Measurements from ENCODE around the gene KRTAP10-12.
"Not testable (repeated sequence)": the region's sequence is repeated elsewhere in the genome, so short reads cannot be mapped to it uniquely, and the experiment has no call there.

KRTAP10-12 gene

GRCh38 chr21:44670642-44671432 is 26.1 kb upstream of the KRTAP10-12 start:
- no peak for DNase-seq (ENCODE audit: low read depth, low spot score)

GRCh38 chr21:44671911-44672310 is 25.1 kb upstream of the KRTAP10-12 start:
- DNase-seq (ENCODE audit: low read depth, low spot score) = no peak

DNA sequence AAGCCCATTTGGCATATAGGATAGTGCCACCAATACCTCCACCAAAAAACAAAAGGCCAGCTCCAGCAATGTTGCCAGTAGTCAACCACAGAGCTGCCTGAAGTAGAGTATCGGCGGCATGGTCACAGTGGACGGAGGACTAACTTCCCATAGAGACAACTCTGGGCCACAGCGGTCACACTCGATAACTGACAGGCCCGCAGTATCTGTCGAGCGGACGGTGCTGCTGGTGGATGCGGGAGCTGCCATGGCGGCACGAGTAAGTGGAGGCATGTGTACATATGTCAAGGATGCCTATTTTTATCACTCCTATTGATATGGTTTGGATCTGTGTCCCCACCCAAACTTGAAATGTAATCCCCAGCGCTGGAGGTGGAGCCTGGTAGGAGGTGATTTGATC is 19.1 kb upstream of the KRTAP10-12 start:
- DNase-seq (ENCODE audit: low read depth, low spot score) = no peak

- no peak for DNase-seq (ENCODE audit: low read depth, low spot score)
These were observed 15.8 kb upstream of the KRTAP10-12 start for GRCh38 chr21:44681152-44681551.

DNA sequence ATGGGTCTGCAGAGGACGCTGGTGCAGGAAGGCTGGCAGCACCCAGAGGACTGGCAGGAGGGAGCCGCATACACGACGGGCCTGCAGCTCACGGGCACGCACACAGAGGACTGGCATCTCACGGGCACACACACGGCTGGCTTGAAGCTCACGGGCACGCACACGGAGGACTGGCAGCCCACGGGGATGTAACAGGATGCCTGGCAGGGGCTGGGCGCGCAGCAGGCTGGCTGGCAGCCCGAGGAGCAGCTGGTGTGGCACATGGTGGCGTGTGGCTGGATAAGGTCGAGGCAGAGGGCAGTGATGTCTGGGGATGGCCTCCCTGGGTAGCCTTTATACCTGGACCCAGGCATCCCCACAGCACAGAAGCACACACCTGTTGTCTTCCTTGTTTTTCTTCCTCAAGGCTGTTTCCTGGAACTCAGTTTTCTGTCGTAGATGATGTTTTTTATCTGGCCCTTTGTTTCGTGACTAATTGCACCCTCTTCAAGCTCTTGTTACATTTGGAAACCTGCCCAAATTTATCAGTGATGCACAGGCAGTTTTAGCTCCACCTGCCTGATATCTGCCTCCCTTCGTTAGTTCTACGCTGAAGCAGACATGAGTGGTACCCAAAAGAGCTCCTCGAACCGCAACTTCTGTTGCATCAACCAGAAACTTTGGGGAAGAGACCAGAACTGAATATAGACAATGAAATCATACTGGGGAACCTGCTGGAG is 15.0 kb upstream of the KRTAP10-12 start, which contains the start of gene KRTAP12-1:
Gene KRTAP12-1, minus strand, starts transcription at position 303 of the 719 bp plus-strand sequence. Its CDS starts 40 bp downstream, at position 263.
- DNase-seq (ENCODE audit: low read depth, low spot score) = no peak

DNA sequence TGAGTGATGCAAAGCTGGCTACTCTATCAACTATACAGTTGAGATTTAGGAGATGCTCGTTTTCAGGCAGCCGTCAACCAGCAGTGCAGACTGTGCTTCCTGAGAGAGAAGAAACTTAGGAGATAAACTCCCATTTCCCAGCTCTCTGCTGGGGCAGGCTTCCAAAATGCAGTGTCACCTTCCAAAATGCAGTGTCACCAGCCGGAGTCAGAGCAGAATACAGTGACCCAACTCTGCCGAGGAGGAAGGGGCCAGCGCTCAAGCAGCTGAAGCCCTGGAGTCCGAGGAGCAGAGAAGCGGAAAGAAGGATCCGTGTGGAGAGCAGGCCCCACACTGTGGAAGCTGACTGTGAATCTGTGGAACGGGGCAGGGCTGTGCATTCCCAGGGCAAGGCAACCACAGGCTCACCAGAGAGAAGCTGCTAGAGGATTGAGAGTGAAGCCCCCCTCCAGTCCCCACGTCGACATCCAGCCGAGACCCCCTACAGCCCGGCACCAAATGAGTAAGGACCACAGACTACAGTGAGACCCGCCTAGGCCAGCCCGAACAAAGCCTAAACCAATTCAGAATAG is 14.3 kb upstream of the KRTAP10-12 start:
- DNase-seq (ENCODE audit: low read depth, low spot score) = no peak

DNA sequence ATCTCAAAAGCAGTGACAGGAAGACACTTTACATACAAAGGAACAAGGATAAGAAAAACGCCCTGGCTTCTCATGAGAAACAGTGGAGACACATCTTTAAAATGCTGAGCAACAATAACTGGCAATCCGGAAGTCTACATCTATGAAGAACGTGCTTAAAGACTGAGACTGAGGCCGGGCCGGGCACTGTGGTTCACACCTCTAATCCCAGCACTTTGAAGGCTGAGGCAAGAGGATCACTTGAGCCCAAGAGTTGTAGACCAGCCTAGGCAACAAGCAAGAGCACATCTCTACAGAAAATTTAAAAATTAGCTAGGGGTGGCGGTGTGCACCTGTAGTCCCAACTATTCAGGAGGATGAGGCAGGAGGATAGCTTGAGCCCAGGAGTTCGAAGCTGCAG is 12.9 kb upstream of the KRTAP10-12 start:
- no peak for DNase-seq (ENCODE audit: low read depth, low spot score)

DNA sequence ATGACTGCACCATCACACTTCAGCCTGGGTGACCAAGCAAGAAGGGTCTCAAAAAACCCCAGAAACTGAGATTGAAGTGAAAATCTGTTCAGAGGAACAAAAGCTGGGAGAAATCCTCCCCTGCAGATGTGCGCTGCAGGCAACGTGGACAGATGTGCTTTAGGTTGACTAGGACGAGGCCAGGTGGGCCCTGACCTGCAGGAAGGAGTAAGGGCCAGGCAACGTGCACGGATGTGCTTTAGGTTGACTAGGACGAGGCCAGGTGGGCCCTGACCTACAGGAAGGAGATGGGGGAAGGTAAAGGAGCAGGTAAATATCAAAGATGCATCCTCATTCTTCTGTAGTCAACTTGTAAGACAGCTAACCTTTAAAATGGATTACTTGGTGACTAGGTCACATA is 12.5 kb upstream of the KRTAP10-12 start:
- DNase-seq (ENCODE audit: low read depth, low spot score) = no peak

DNA sequence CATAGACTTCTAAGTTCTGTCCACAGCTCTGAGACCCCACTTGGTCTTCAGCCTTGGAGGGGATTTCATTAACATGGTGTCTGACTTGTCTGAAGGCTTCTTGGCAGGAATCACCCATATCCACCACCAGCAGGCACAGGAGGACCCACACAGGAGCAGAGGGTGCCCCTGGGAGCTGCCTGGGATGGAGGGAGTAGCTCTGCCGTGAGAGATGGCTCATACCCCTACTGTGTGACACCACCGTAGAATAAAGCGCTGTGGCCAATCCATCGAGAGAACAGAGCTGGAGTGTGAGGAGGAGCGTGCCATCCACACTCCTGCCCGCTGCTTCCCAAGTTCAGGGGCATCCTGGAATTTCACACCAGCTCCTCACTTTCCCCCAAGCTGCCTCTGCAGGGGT is 11.9 kb upstream of the KRTAP10-12 start:
- DNase-seq (ENCODE audit: low read depth, low spot score) = not testable (repeated sequence)

DNA sequence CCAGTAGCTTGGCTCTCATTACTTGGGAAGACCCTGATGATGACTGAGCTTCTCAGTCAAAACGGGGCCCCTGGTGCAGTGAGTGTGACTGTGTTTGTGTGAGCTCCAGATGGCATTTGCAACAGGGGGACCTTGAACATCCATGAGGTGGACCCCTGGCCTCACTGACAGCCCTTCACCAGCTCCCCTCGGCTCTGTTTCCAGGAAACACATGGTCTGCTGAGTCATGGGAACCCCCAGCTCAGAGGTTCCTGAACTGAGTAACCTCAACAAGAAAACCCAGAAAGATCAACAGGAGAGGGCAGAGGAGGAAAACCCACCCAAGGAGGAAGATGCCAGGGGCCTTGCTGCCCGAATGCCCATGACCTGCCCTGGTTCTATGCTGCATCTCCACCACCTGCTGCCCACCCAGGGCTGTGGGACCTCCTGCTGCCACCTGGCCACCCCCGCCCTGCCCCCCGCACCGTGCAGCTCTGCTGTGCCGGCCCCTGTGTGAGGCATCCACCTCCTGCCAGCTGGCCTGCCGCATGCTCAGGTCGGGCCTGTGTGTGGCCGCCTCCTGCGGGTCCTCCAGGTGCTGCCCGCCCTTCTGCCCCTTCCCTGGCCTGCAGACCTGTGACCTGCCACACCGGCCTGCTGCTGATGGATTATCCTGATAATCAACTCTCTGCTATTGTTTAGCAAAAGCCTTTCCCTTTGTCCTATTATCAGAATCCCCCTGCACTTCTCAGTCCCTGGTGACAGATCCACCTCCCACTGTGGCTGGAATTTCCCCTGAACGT is 10.8 kb upstream of the KRTAP10-12 start:
- no peak for DNase-seq (ENCODE audit: low read depth, low spot score)

DNA sequence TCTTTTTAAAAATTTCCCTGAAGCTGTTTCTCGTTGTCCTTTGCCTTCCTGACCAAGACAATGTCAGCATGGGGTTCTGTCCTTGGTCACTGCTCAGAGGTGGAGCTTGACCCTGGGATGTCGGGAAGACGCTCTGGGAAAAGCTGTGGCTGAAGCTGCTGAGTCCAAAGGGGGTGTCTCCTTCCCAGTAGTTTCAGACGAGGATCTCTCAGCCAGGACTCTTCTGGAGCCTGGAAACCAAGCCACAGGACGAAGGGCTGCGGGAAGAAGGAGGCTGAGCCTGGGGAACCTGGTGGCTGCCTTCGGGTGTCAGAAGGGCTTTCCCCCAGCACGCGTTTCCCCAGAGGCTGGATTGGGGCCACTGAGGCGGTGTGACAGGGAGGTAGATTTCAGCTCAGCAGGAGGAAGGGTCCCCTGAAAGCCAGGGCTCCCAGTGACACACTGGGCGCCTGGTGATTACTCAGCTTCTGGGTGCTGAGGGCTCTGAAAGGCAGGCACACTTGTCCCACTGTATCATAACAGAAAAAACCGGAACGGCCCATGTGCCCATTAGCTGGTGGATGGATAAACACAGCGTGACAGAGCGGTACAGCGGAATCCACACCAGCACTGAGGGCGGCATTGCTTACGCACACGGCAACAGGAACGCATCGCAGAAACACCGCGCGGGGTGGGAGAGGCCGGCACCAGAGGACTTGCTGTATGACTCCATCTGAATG is 10.0 kb upstream of the KRTAP10-12 start:
- no peak for DNase-seq (ENCODE audit: low read depth, low spot score)

DNA sequence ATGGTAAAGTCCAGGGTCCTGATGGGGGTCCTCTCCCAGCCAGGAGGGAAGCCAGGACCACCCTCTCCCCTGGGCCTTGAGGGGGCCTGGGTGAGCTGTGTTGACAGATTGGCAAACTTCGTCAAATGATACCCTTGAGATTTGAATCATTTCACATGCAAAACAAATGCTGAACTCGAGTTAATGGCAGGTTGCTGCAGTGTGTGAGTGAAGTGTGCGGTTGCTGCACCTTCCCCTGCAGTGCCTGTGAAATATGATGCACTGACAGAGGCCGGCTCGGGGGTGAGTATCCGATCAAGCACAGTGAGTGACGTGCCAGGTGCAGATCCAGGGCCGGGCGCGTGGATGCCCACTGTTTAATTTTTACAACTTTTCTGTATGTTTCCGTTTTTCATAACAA is 9.3 kb upstream of the KRTAP10-12 start:
- no peak for DNase-seq (ENCODE audit: low read depth, low spot score)

- not testable (repeated sequence) for DNase-seq (ENCODE audit: low read depth, low spot score)
These were observed 7.2 kb upstream of the KRTAP10-12 start for GRCh38 chr21:44689740-44690139.

DNA sequence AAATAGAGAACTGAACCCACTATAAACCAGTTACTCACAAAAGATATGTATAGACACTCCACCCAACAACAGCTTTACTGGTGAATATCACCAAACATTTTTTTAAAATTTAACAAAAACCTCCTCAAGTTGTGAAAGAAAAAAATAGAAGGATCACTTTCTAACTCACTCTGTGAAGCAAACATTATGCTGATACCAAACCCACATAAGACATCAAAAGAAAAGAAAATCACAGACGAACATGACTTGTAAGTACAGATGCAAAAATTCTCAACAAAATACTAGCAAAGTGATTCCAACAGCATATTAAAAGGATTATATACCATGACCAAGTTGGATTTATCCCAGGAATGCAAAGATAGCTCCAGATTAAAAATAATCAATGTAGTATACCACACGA is 5.3 kb upstream of the KRTAP10-12 start:
- no peak for DNase-seq (ENCODE audit: low read depth, low spot score)

GRCh38 chr21:44692798-44693512 is 4.0 kb upstream of the KRTAP10-12 start:
- no peak for DNase-seq (ENCODE audit: low read depth, low spot score)

DNA sequence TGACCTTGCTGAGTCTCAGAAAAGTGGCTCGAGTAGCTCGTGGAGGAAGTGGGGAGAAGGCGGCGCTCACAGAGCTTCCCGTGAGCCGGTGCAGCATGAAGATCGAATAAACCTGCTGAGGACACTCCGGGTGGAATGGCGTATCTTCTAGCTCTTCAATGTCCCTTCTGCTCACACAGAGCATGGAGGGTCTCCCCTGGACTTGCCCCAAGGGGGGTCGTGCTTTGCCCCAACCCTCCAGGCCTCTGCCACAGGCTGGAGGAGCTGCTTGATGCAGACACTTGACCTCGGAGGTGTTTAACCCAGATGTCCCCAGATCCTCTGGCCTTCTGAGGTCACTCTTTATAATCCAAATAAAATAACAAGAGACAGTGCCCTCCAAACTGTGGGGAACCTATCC is 2.2 kb upstream of the KRTAP10-12 start:
- DNase-seq (ENCODE audit: low read depth, low spot score) = no peak

GRCh38 chr21:44695184-44695583 is 1.8 kb upstream of the KRTAP10-12 start:
- DNase-seq (ENCODE audit: low read depth, low spot score) = no peak

- no peak for DNase-seq (ENCODE audit: low read depth, low spot score)
These were observed 1.3 kb upstream of the KRTAP10-12 start for GRCh38 chr21:44695641-44696040.

DNA sequence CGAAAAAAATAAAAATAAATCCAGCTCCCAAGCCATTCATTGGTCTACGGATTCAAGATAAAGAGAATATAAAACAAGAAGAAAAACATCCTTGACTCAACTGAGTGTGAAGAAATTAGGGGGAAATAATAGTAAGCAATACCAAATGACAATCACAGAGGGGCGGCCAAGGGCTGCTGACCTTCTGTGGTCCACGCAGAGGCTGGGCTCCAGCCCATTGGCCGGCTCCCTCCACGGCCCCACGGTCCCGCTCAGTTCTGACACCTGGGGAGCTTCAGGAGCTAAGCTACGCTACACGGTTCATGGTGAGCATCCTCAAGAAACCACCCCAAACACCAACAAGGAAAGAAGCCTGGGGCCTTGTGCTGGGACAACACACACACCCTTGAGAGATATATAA is 400 bp upstream of the KRTAP10-12 start:
- DNase-seq (ENCODE audit: low read depth, low spot score) = no peak
